NCI-H2171 treated with DMSO at 0.1 percent for 48 hours (cell line): ENCODE data around the gene SH3RF1.

Source experiments
- DNase-seq: peaks from one replicate; lab custom pipeline; 2025; lab: John Stamatoyannopoulos, UW

SH3RF1 gene

DNA sequence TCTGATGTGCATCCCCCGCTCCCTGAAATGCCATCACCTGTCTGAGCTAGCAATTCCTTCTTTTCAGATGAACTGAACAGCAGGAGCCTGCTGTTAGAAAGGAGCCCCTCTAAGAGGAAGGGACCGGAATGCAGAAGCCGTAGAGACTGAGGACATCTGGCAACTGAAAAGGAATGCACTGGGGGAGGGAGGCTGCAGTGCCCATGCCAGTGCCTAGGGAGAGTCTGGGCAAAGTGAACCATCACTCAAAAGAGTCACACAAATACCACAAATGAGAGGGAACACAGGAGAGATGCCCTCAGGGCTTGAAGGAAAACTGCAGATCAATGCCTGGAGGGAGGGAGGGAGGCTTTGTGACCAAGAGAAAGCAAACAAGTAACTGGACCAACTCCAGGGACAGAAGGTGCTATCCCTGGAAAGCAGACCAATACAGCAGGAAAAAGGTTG is 166.8 kb downstream of the SH3RF1 start:
- DNase-seq: peak; percentile 66

DNA sequence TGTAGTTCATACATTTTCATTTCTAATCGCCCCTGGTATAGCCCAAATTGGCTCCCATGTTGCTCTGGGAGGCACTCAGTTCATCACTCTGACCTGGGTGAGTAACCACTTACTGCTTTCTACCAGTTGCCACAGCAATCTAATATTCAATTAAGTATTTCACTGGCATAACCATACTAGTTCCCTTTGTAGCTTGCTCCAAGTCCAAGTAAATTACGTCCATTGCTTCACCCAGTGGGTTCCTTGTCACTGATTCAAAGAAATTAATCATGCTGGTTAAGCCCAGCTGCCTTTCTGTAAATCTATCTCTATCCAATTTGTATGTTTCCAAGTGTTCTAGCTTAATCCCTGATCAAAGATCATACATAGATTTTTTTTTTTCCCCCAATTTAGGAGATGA is 168.7 kb downstream of the SH3RF1 start:
- no peak for DNase-seq

DNA sequence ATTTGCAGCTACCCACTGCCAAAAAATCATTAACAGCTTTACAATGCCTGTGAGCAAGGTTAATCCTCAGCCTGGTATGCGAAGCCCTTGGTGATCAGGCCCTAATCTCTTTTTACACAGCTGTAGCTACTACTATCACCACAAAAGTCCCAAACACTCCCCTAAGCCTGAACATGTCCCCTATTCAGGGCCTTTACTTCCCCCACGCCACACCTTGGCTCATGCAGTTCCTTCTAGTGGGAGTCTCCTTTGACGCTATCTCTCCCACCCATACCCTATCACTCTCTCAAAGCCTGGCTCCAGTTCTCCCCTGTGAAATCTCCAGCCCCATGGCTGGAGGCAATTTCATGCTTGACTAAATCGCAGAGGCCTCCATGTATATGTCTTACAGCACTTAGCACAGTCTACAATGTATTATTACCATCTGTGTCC is 170.1 kb downstream of the SH3RF1 start:
- DNase-seq: no peak

DNA sequence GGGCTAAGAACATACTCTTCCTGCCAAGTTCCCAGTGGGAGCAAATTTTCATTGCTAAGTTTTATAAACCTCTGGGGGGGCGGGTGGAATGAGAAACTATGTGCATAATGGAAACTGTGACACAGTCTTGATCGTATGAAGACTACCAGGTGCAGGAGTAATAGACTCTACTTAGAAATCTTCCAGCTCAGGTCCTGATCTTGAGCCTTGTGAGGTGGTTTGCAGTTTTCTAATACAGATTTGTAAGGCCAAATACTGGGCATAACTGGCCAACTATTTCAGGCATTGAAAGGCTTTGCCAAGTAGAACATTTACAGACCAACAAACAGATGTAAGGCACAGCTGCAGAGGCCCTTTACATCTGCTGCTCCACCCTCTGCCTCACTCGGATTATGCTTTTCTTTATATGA is 171.0 kb downstream of the SH3RF1 start:
- DNase-seq: no peak

DNA sequence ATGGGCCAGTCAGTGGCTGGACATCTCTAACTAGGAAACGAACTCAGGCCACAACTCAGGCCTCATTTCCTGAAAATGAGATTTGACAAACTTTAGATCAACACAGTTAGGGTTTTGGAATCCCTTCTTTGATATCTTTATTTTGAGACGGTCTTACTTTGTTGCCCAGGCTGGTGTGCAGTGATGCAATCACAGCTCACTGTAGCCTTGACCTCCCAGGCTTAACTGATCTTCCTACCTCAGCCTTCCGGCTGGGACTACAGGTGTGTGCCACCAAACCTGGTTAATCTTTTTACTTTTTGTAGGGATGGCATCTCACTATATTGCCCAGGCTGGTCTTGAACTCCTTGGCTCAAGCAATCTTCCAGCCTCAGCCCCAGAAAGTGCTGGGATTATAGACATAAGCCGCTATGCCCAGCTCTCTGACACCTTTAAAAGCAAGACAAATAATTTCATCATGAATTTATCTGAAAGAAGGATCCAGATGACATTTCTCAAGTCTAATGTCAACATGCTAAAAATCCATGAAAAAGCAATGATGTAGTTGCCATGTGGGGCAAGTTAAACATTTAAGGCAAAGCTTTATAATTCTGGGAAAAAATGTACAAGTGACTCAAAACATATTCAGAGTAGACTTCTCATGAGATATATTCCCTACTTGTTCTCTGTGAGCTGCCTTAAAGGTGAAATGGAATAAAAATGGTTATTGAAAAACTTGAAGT is 171.6 kb downstream of the SH3RF1 start:
- no peak for DNase-seq

DNA sequence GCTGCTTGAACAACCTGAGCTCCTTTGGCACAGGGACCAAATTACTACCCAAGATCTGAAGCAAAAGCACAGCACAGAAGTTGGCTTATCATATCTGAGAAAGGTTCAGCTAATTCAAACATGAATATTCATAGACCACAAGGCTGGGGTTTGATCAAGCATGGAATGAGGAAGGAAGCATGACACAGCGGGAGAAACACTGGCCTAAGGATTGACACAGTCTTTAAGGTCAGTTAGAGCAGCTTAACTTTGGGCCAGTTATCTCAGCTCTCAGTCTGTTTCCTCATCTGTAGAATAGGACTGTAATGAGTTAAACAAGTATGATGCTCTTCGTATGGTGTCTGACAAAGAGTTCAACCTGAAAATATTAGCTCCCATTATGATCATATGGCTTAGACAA is 172.2 kb downstream of the SH3RF1 start:
- DNase-seq: no peak

DNA sequence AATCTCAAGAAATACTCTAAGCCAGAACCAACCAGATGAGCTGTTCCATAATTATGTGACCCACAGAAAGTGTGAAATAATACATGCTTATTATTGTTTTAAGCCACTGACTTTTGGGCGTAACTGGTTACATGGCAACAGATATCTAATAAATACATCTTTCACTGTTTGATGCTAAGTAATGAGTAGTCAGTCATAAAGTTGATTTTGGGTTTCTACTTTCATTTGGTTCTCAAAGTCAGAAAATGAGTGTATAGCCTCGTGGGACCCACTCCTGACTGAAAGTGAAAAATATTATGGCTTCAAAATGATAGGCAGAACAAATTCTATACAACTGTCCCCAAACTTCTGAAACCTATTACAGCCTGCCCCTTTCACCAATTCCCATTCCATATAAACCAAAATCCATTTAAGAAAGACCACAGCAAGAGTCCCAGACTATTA is 172.7 kb downstream of the SH3RF1 start:
- DNase-seq: no peak

DNA sequence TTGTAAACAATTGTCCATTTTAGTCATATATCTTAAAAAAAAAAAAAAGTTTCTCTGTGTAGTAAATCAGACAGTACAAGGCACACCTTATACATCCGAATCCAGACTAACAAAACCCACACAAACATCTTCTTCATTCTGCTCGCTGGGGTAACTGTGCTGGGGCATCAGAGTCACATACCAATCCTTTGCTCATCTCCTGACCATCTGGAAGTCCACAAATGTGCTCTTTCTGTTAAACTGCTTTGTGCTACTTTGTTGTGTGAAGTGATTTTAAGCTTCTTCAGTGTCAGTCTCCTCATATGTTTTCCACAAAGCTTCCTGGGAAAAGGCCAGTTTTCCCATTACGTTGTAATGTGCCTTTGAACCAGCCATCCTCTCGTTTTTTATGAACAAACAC is 174.5 kb downstream of the SH3RF1 start:
- DNase-seq: no peak

DNA sequence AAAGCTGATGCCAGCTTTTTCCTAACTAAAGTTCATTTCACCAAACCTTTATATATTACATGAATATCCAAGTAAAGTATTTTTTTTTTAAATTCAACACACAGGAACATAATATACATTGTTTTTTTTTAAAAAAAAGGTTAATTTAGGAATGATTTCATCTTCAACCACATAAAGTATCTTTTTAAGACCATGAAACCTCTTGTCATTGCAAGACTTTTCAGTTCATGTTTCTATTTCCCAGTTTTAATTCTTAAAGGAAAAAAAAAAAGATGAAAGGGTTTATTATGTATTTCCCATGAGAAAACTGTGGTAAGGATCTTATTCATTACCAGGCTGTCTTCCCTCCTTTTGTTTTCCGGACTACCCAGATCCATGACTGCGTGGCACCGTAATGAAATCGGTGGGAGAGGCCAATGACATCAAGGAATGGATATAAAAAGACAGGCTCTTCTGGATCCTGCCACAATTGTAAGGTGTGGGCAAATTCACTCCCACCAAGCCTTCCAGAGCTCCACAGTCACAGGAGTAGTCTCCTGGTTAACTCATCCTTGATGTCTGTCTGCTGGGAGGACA is 176.0 kb downstream of the SH3RF1 start:
- no peak for DNase-seq

DNA sequence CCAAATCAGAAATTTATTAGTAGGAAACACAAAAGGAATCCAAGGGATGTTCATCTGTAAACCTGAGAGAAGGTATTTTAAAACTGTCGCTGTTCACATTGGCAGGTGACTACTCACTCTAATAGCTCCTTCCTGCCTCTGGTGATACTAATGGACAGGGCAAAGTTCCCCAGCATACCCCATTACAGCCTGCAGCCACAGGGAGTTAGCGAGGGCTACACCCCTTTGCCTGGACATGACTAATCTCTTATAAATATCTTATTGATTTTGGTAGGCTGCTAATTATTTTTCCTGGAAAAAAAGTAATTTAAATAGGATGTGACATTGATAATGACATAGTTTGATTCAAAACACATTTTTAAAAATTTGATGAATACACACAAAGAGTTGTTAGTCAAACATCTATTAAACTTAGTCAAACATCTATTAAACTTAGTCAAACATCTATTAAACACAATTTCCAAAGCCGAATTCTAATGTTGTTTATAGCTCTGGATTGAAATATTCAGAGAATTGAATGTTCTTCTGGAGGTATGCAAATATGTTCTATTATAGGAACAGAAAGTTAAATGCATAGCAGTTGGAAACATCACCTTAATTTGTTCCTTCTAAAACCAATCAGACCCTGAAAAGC is 177.8 kb downstream of the SH3RF1 start:
- no peak for DNase-seq

DNA sequence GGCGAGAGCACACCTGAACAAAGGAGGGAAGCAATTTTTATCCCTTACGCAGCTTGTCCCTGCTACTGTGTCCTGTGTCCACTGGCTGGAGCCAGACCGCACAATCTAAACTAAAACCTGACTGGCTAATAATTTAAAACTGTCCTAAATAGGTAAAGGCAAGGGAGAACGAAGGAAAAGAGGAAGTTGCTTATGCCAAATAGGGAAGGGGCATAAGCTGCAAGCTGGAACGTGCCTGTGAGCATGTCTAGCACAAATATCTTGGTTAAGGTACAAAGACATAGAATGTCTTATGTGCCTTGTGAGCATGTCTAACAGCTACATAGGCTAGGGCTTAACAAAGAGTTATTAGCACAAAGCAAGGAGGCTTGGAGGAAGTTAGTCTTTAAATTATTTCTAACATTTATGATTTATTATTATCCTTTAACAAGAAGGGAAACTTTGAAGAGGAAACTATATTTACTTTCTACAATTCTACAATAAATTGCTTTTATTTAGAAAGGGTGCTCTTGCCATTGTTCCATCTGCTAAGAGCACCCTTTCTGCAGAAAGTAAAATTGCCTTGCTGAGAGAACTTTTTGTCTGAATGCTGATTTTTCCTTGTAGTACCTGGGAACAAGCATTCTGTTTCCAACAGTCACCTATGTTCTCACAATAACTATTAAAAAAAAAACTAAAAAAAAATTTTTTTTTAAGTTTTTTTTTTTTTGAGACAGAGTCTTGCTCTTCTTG is 180.1 kb downstream of the SH3RF1 start:
- no peak for DNase-seq

DNA sequence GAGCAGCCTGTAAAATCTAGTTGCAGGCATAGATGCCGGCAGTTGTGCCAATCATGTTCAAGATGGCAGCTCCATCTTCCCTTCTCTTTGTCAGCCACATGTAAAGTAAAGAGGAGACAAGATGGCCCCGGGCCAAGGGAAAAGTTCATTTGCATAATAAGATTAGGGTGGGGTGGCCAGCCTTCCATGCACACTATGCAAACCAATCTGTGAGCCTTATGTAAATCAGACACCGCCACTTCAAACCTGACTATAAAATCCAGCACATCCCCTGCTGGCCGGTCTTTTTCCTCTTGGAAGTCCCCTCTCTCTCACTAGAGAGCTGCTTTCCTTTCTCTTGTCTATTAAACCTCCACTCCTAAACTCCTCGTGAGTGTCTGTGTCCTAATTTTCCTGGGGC is 181.8 kb downstream of the SH3RF1 start:
- DNase-seq: peak; percentile 2

DNA sequence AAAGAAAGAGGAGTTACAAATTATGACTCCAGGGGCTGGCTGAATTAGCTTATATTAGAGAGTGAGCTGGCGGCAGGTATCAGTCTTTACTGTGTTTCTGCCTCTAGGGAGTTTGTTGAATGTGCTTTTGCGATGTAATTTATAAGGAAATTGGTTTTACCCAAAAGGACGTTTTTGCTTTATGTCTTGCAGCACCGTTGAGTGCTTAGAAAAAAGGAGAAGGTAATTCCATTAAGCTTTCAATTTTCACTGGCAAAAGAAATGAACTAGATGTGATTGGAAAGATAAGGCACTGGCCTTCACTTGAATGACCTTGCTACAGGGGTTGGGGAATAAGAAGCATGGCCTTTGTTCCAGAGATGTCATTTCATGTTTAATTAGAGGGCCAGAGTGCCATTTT is 185.8 kb downstream of the SH3RF1 start:
- no peak for DNase-seq

DNA sequence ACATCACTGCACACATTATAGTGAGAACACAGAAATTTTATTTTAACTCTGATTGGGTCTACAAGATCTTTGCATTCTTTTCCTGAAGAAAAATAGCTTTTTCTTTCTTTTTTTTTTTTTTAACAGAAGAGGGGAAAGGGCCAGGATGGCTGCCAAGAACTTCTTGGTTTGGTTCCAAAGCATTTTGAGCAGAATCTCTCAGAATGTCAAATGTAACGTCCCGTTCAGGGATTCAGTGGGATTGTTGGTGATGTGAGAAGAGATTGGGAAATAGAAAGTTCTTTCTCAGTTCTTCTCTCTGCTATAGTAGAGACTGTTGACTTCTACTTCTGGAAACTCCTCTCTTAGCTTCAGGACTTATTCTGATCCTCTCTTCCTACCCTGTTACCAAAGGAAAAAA is 189.8 kb downstream of the SH3RF1 start:
- DNase-seq: no peak

DNA sequence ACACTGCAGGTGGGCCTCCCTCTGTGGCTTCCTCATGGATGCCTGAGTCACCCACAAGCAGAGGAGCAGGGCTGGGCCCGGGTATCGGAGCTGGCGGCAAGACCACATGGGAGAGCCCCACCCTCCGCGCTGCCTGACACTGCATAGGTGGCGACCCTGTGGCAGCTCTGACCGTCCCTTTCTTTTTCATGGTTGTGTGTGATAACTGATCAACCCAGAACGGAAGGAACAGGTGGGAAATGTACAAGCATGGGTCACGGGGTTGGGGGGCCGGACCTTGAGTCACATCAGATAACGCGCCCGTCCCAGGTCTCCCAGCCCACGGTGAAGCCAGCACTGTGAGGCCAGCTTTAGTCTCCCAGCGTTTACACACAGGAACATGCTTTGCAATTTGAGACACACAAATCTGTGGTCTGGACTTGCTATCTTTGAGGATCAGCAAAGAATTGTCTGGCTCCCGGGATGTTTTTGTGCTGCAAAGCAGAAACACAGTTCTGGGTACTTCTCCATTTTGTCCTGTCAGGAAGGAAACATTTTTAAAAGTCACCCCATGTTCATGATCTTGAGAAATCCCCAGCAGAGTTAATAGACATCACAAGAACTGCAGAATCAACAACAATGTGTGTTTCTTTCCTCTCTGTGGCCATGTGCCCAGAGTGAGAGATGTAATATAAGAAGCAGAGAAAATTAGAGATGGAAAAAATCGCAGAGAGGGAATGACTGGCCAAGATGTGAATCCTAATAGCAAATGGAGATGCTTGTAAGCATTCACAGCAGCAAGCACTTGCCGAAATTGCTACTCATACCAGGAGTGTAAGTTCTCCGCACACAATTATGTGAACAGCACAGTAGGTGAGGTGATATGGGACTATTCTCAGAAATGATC is 190.6 kb downstream of the SH3RF1 start:
- peak; percentile 44 for DNase-seq

DNA sequence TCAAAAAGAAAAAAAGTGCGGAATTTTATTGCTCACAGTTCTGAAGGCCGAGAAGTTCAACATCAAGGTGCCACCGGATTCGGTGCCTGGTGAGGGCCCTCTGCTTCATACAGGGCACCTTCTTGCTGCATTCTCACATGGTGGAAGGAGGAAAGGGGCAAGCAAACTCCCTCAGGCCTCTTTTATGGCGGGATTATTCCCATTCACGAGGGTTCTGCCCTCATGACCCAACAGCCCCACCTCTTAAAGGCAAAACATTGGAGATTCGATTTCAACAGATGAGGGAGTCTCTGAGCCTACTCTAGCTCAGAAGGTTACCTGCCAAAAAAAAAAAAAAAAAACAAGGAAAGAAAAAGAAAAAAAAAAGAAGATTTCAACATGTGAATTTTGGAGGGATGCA is 196.6 kb downstream of the SH3RF1 start:
- no peak for DNase-seq

DNA sequence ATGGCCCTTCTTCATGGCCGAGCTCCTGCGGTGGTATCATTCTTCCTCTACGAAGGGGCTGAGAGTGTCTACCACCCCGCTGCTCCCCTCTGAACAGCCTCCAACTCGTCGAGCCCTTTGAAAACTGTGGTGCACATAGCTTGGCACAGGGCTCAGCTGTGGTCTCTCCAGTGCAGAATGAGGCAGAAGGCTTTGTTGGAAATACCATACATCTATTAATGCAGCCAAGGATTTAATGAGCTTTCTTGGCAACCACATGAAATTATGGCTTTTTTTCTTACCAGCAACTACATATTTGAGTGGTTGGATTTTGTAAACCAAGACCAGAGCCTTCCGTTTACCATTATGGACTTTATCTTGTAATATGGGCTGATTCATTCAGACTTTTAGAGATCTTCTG is 199.0 kb downstream of the SH3RF1 start:
- DNase-seq: no peak

DNA sequence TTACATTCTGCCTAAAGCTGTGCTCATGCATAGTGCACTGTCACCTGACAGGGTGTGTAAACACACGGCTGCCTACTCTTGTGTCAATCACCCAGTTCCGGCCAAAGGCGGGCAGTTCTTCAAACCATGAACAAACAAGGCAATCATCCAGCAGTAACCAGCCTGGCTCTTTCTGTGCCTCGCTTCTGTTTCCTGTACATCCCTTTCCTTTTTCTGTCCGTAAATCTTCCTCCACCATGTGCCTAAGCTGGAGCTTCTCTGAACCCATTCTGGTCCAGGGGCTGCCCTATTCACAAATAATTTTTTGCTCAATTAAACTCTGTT is 199.9 kb downstream of the SH3RF1 start:
- no peak for DNase-seq

DNA sequence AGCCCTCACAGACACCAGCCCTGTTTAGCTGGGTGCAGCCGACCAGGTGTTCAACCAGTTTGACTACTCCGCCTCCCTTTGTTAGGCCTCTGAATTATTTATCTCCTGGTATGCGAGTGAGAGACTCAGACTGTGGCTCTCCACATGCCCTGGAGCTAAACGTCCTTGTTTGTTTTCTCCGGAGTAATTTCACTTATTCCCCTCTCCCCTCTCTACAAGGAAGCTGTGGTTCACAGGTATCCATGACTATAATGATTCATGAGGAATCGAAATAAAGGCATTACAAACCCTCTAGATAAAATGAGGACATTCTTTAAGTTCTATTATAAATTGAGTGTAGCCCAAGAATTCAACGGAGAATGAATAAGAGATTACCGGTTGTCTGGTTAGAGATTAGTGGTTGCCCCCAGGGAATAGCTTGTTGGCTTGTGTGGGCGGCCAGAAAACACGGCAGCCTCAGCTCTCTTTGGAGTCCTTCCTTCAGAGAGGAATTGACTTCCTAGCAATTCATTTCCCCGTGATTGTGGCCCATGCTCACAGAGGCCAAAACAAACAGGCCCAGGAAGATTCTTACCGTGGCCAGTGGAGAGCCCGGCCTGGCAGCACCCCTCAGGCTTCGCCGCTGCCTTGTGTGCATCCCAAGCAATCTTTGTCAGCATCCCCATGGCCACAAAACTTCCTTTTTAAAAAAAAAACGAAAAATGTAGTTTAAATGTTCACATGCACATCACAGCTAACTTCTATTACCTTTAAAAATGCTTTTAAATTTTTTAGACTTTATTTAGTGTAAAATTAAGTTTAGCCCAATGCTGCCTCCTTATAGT is 200.5 kb downstream of the SH3RF1 start:
- DNase-seq: no peak

DNA sequence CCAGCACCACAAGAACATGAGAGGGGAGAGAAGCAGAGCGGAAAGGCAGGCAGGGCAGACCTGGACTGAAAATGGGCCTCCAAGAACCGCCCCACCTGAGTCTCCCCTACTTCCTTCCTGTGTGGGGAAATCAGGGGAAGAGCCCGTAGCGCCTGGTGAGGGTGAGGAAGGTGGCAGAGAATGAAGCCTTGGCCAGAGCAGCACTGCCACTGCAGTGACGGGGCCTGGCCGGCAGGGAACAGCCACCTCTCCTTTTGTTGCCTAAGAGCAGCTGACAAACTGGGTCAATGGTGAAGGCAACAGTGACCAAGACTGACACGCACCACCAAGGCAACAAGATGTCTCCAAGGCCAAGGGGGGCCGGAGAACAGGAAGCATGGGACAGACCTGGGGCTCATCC is 202.3 kb downstream of the SH3RF1 start:
- DNase-seq: no peak

DNA sequence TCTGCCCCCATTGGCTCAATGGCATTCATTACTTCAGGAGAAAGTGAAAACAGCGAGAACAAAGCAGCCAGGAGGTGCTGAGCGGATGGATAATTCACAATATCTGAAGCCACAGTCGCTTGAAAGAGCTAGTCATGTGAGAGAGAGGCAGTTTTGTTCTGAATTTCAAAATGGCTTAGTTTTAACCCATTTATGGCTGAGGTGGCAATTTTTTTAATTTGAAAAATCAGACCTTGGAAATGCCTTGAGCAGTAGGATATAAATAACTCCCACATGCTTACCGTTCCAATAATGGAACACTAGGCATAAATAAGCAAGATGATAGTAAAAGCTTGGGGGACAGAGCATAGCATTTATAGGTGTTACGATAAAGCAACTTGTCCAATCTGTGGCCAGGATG is 203.8 kb downstream of the SH3RF1 start:
- no peak for DNase-seq
